ENCODE results near the gene ZSCAN16. TPM values are rescaled to one million over a fixed set of nuclear protein-coding genes. Genes with fewer than 3 reads are reported as not detected.

Gene ZSCAN16
- total and polyA plus RNA-seq, 10 of the 15 experiments (the other 5 are each of a cell fraction or from before 2014, with no cell fraction given), result 4.6 to 13.8 (median 10.3) TPM

DNA sequence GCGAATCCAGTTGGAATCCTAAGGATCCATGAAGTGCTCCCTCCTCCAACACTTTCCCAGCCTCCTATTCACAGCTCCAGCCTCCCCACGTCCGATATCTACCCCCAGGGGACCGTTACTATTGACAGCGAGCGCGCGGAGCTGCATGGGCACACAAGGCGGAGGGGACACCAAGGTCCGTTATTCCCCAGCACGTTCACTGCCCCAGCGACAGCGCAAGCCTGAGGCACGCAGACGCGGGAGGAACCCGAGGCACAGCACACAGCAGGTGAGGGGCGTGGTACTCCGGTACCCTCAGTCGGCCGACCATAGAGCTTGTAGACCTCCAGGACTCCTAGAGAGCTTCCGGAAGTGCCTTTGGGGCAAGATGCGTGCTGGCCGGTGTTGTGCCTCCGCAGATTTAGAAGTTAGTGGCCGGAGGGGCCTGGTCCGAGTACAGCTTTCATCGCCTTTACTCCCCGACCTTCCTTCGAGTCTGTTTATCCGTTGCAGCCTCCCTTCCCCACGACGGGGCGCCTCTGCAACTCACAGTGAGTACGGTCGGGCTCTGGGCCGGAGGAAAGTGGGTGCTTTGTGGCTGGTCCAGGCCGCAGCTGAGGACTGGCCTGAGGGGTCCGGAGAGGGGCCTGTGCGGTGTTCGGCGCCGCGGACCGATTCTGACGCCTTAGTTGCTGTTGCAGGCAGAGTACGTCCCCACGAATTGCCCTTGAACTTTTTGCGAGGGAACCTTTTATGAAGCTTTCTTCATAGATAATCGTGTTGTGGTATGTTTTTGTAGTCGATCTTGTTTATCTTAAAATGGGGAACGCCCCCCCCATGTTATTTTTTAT lies 17.3 kb downstream of the ZSCAN16 start, which contains the start of gene ZKSCAN8 (continued):
- peak; percentile 75; the same call in 1 of the 2 replicates for TF ChIP-seq PML (IDR thresholded peaks at IDR 0.05; ENCODE audit: low read length)
- no peak for TF ChIP-seq SUPT20H (IDR thresholded peaks at IDR 0.05; ENCODE audit: borderline replicate concordance, control insufficient read depth, low read depth, low read length)
- no peak for TF ChIP-seq CBX3 (IDR thresholded peaks at IDR 0.05; ENCODE audit: borderline replicate concordance, low read depth)
- TF ChIP-seq DPF2 (IDR thresholded peaks at IDR 0.05), result peak; percentile 64; the same call in 1 of the 2 replicates
- no peak for TF ChIP-seq HDAC2 (IDR thresholded peaks at IDR 0.05)
- TF ChIP-seq MTA2 (IDR thresholded peaks at IDR 0.05; ENCODE audit: low read depth), result 0 out of 2 replicates have a peak, but pooled peaks have one; percentile 27
- TF ChIP-seq, protein P1, sequence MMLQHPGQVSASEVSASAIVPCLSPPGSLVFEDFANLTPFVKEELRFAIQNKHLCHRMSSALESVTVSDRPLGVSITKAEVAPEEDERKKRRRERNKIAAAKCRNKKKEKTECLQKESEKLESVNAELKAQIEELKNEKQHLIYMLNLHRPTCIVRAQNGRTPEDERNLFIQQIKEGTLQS (IDR thresholded peaks at IDR 0.05; ENCODE audit: borderline replicate concordance, extremely low read depth, low read depth, low read length), result no peak
- TF ChIP-seq RELA (IDR thresholded peaks at IDR 0.05; ENCODE audit: borderline replicate concordance, partially characterized antibody), result peak; percentile 83
- TF ChIP-seq RBBP5 (conservative IDR thresholded peaks at IDR 0.05), result no peak
- TF ChIP-seq NFYB (IDR thresholded peaks at IDR 0.05; ENCODE audit: insufficient read depth, low read depth, low read length), result no peak
- no peak for TF ChIP-seq MEF2A (IDR thresholded peaks at IDR 0.05; ENCODE audit: insufficient read depth, low read depth, low read length)
- TF ChIP-seq KAT2A (conservative IDR thresholded peaks at IDR 0.05; ENCODE audit: control insufficient read depth, low read depth, low read length), result no peak
- peak; percentile 76 for TF ChIP-seq HCFC1 (IDR thresholded peaks at IDR 0.05; ENCODE audit: low read length)
- TF ChIP-seq FOS (IDR thresholded peaks at IDR 0.05; ENCODE audit: borderline replicate concordance, extremely low read depth, insufficient read length), result no peak
- no peak for TF ChIP-seq RFX5 (IDR thresholded peaks at IDR 0.05; ENCODE audit: low read depth, low read length)
- peak in 1 of 2 experiments; percentile 53; a peak in 2 of 4 replicates for TF ChIP-seq IKZF2 (IDR thresholded peaks at IDR 0.05)
- TF ChIP-seq NR2C2 (IDR thresholded peaks at IDR 0.05; ENCODE audit: borderline replicate concordance, control insufficient read depth, insufficient read length, low read depth), result no peak
- TF ChIP-seq ZNF384 (IDR thresholded peaks at IDR 0.05; ENCODE audit: borderline replicate concordance, low read depth, low read length), result no peak
- TF ChIP-seq RAD21 (IDR thresholded peaks at IDR 0.05; ENCODE audit: insufficient read depth, low read depth, low read length), result no peak
- peak; percentile 78; the same call in 1 of the 2 replicates for TF ChIP-seq RCOR1 (conservative IDR thresholded peaks at IDR 0.05; ENCODE audit: low read depth, low read length)
- TF ChIP-seq USF1 (IDR thresholded peaks at IDR 0.05; ENCODE audit: borderline replicate concordance, extremely low read length, insufficient read depth, low read depth, low read length), result no peak
- no peak for TF ChIP-seq SREBF1 (IDR thresholded peaks at IDR 0.05; ENCODE audit: low read length)
- TF ChIP-seq TCF7 (IDR thresholded peaks at IDR 0.05; ENCODE audit: borderline replicate concordance), result no peak
- TF ChIP-seq NBN (IDR thresholded peaks at IDR 0.05), result no peak; the same call in none of the 2 replicates
- no peak for TF ChIP-seq STAT3 (IDR thresholded peaks at IDR 0.05; ENCODE audit: low read depth, low read length)
- TF ChIP-seq POU2F2 (IDR thresholded peaks at IDR 0.05; ENCODE audit: borderline replicate concordance, low read depth, low read length), result peak; percentile 72; the same call in 2 of the 3 replicates
- TF ChIP-seq NFYA (IDR thresholded peaks at IDR 0.05; ENCODE audit: borderline replicate concordance, low read depth, low read length), result no peak
- 0 out of 2 replicates have a peak, but pooled peaks have one; percentile 44 for TF ChIP-seq FOXM1 (IDR thresholded peaks at IDR 0.05; ENCODE audit: low read depth, low read length)

All from GM12878 (cell line).